GM12872 (cell line): ENCODE measurements around the gene CACNA1H.

Source experiments
- CTCF ChIP-seq: IDR thresholded peaks from 3 replicates; pipeline ENCODE4 v1.5.1; 2011; ENCODE audit warnings: low read depth, mild to moderate bottlenecking, low read length, moderate library complexity; ENCODE audit not compliant: insufficient read depth

The CACNA1H gene

GRCh38 chr16:1175566-1176279, 22.8 kb downstream of the CACNA1H start:
- TF ChIP-seq CTCF, result no peak

GRCh38 chr16:1176280-1176897, 23.5 kb downstream of the CACNA1H start:
- no peak for TF ChIP-seq CTCF

GRCh38 chr16:1177053-1177452, 24.1 kb downstream of the CACNA1H start:
- TF ChIP-seq CTCF, result no peak

GRCh38 chr16:1177750-1178149, 24.8 kb downstream of the CACNA1H start:
- TF ChIP-seq CTCF, result no peak

GRCh38 chr16:1178295-1178910, 25.5 kb downstream of the CACNA1H start:
- no peak for TF ChIP-seq CTCF

GRCh38 chr16:1180549-1181403, 27.9 kb downstream of the CACNA1H start:
- no peak for TF ChIP-seq CTCF
